GM21367 (cell line): ENCODE results near the gene PATJ.
A peak's percentile ranks its signal among the peaks of the same experiment; 100 is the strongest.

Experiments
- ATAC-seq: cut with Tn5 transposase; IDR thresholded peaks from one replicate; pipeline ENCODE4 v1.9.1; 2021; ENCODE audit not compliant: unreplicated experiment

Gene PATJ

GRCh38 chr1:62088439-62088838 is 346.2 kb downstream of the PATJ start:
- no peak for ATAC-seq

DNA sequence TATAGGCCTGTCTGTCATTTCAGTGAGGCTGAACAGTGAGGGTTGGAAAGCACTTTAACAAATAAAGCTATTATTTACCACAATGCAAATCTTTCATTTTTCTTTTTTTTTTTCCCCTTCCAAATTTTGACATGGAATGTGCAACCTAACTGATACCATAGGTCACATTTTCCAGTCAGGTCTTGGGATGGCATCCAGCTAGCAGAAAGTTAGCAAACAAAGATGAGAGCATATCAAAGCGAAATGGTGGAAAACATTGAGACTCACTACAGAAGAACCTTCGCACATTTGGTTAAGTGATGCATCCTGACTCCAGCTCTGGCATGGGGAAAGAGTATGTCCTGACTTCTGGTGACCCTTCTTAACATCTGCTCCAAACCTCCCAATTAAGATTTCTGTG is 347.3 kb downstream of the PATJ start:
- no peak for ATAC-seq

GRCh38 chr1:62090016-62090415 is 347.7 kb downstream of the PATJ start:
- ATAC-seq: no peak

DNA sequence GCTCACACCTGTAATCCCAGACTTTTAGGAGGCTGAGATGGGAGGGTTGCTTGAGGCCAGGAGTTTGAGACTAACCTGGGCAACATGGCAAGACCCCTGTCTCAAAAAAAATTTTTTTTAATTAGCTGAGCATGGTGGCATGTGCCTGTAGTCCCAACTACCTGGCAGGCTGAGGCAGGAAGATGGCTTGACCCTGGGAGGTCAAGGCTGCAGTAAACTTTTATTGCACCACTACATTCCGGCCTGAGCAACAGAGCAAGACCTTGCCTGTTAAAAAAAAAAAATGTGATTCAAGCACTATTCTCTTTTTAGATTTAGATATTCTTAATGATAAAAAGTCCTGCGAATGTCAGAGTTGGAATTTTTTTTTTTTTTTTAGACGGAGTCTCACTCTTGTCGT is 349.8 kb downstream of the PATJ start:
- ATAC-seq: no peak

DNA sequence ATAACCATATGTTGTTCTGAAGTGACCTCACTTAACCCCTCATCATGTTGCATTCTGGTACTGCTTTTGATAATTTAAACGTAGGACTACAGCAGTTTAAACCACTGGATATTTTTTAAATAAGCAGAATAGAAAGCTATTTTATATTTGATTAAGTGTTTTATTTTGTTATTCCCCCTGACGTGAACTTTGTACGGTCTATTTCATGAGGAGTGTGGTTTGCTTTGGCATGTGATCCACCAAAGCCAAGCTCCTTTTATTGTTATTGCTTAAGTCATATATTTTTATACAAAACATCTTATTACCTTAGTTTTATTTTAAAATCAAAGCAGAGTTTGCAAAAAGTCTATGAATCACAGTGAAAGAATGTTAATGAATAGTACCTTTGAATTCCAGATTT is 351.0 kb downstream of the PATJ start:
- ATAC-seq: no peak

- ATAC-seq: no peak
Measured at GRCh38 chr1:62097464-62097863, 355.2 kb downstream of the PATJ start.

- no peak for ATAC-seq
Measured at GRCh38 chr1:62100442-62100841, 358.2 kb downstream of the PATJ start.

DNA sequence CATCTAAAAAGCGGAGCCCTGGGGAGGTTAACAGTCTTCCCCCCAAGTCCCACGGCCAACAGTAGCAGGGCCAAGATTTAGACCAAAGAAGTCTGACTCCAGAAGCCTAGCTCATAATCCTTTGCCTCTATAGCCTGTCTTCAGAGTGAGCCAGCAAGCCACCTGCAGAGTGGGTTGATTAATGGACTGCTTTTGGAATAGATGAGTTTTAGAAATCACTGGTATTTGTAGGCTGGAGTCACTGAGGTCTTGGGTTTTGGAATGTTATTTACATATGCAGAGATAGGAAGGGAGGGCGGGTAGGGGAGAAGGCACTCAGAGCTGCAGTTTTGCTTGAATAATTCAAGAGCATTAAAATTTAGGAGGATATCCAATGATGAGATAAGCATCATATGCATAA is 361.6 kb downstream of the PATJ start:
- no peak for ATAC-seq

DNA sequence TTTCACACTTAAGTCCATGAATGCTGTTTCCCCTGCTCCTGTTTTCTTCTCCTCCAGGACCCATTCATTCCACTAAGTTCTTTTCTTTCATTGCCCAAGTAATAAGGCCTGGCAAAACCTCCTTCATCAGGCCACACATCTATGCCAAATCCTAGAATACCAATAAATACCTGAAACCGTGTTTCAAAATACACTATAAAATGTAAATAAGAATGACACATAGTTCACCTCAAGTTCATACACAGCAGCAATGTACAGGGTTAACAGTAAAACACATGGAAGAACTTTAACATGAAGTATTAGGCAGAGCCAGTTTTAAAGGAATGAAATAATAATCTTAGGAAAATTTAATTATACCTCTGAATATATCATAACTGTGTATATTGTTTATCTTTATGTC is 365.6 kb downstream of the PATJ start:
- ATAC-seq: no peak

DNA sequence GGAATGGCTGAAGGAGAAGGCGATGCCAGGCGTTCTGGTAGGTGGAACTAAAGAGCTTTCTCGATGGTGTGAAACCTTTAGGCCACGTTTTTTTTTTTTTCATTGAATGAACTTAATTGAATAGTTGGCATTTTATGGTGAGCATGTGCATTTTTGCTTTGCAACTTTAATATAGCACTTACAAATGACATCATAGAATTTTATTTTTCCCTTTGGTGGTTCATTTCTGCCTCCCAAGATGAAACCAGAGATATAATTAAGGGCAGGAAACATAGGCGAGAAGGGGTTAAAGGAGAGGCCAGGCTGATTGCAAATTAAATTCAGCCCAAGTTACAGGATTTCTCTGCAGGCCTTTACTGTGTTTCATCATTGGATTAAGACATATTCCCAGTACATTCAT is 366.8 kb downstream of the PATJ start:
- ATAC-seq: no peak

DNA sequence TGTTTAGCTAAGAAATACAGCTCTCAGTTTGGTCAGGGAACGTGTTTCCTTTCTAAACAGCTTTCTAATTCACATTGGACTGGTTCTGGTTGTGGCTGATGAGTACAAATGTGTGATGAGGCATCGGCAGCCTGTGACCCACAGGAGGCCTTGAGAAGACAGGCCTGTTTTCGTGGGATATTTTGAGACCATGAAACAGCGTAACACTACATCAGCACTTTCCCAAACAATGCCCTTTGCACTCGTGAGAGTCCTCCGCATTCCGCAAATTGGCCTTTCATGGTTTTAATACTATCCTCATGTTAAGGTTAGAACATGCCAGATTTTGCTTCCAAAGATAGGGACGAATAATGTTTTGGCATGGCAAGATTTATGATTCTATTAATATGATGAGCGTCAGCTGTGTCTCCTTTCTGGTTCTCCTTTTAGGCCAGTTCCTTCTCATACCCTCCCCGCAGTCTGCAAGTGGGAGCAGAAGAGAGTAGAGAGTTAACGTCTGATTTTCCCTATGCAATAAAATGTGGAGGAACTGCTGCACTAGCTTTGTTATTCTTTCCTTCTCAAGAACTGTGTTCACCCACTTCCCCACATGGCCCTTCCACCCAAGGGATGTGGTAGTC is 368.0 kb downstream of the PATJ start:
- ATAC-seq: no peak

GRCh38 chr1:62111084-62111483 is 368.8 kb downstream of the PATJ start:
- no peak for ATAC-seq

- no peak for ATAC-seq
Measured at GRCh38 chr1:62113507-62113906, 371.2 kb downstream of the PATJ start.

GRCh38 chr1:62117018-62117750 is 374.9 kb downstream of the PATJ start:
- no peak for ATAC-seq

DNA sequence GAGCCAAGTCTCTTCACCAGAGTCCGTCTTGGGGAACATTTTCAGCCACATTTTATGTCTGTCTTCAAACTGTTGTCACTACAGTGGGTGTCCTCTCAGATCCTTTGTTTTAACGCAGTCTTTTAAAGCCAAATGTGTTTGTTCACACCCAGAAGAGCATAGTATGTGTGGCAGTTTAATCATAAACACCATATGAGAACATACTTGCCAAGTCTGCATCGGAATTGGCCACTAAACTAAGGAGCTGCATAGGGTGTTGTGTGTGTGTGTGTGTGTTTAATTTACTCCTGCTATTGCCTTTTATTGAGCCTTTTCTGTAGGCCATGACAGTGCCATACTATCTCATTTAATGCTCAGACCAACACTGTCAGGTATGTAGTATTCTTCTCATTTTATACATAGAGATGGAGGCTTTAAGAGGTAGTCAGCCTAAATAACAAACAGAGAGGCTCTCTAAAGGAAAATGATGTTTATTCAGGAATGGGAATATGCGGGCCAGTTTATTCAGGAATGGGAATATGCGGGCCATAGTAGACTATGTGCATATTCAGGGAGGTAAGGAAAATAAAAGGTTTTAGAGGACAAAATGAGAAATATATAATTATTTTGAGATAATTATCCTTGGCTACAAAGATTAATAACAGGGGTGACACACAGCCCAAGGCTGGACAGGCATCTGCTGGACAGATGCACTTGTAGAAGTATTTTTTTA is 384.5 kb downstream of the PATJ start:
- no peak for ATAC-seq

- ATAC-seq: no peak
Measured at GRCh38 chr1:62128745-62129144, 386.5 kb downstream of the PATJ start.

GRCh38 chr1:62131093-62131725 is 388.9 kb downstream of the PATJ start:
- peak; percentile 98 for ATAC-seq

- no peak for ATAC-seq
Measured at GRCh38 chr1:62138029-62138428, 395.7 kb downstream of the PATJ start.

DNA sequence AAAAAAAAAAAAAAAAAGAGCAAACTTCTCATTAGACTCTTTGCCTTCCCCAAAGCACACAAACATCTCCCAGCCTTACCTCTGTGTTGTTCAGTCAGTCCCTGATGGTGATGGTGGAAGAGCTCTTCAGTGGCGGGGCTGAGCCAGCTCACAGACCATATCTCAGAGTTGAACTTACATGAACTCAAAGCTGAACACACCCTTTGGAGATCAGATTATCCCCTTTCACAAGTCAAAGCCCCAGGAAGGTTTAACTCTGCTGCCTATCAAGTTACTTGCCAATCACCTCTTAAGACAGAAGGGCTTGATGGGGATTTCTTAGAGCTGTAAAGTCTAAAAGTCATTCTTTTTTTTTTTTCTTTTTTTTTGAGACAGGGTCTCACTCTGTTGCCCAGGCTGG is 397.1 kb downstream of the PATJ start:
- no peak for ATAC-seq

- ATAC-seq: no peak
Measured at GRCh38 chr1:62140666-62141065, 398.4 kb downstream of the PATJ start.

DNA sequence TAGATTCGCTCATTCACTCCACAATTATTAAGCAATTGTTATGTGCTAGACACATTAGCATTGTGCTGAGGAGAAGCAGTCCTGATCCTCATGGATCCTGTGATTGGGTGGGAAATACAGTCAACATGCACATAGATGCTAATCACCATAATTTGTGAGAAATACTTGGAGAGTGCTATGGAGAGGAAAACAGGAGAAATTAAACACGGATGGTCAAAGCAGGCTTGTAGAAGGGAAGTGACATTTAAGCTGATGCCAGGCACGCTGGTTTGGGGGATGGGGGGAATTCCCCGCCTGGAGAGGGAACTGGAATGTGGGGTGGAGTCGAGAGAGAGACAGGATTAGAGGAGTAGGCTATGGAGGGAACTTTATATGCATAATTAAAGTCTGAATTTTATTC is 400.2 kb downstream of the PATJ start:
- ATAC-seq: no peak
